Osteoblast (primary cell): ENCODE measurements around the gene C5AR1. TPM values are rescaled to one million over a fixed set of nuclear protein-coding genes. Genes with fewer than 3 reads are reported as not detected.

Experiments used
- DNase-seq: peaks from one replicate; pipeline ENCODE4 v3.0.0; 2011; ENCODE audit warnings: low spot score, mixed read lengths; ENCODE audit not compliant: insufficient read length; ENCODE audit errors: missing footprints
- H2AFZ ChIP-seq: 2 replicates; pipeline ENCODE4 v1.6.0; 2011; ENCODE audit warnings: mild to moderate bottlenecking, low read length
- H3K27ac ChIP-seq: 2 replicates; pipeline ENCODE4 v1.5.1; 2011; ENCODE audit warnings: mild to moderate bottlenecking, low read depth, low read length, moderate library complexity
- H3K27me3 ChIP-seq: 2 replicates; pipeline ENCODE4 v1.6.0; 2012; ENCODE audit warnings: mild to moderate bottlenecking, control low read depth, inconsistent platforms, low read length, moderate library complexity; ENCODE audit not compliant: insufficient read depth
- H3K36me3 ChIP-seq: 2 replicates; pipeline ENCODE4 v1.5.1; 2011; ENCODE audit warnings: mild to moderate bottlenecking, low read length, control low read depth, moderate library complexity; ENCODE audit not compliant: insufficient read depth
- H3K4me1 ChIP-seq: 2 replicates; pipeline ENCODE4 v1.5.1; 2011; ENCODE audit warnings: mild to moderate bottlenecking, low read length, control low read depth, moderate library complexity; ENCODE audit not compliant: insufficient read depth
- H3K4me2 ChIP-seq: 2 replicates; pipeline ENCODE4 v1.6.0; 2011; ENCODE audit warnings: mild to moderate bottlenecking, low read length; ENCODE audit not compliant: insufficient read depth
- H3K4me3 ChIP-seq: fragments of 200-600 bp; sonication (generic); 3 replicates; pipeline ENCODE4 v1.5.1; 2012; ENCODE audit warnings: mild to moderate bottlenecking, low read length, inconsistent platforms; ENCODE audit not compliant: insufficient read depth
- H3K79me2 ChIP-seq: 2 replicates; pipeline ENCODE4 v1.6.0; 2012; ENCODE audit warnings: mild to moderate bottlenecking, low read length, control low read depth, inconsistent platforms; ENCODE audit not compliant: insufficient read depth
- H3K9me3 ChIP-seq: 2 replicates; pipeline ENCODE4 v1.5.1; 2011; ENCODE audit warnings: low read depth, low read length, control low read depth
- H4K20me1 ChIP-seq: 2 replicates; pipeline ENCODE4 v1.6.0; 2012; ENCODE audit warnings: mild to moderate bottlenecking, low read length, control low read depth; ENCODE audit not compliant: insufficient read depth
- CTCF ChIP-seq: IDR thresholded peaks from 2 replicates; pipeline ENCODE4 v1.5.1; 2011; ENCODE audit warnings: mild to moderate bottlenecking, low read depth, low read length, moderate library complexity; ENCODE audit errors: extremely low read depth
- total RNA-seq: library from RNA; depleted of rRNA; stranded (reverse); fragments of >200 nt; gene quantifications from 2 replicates; pipeline ENCODE4 v1.2.3, GENCODE V29; 2012

C5AR1 gene
- total RNA-seq, 1 donor, result 0.72 TPM

DNA sequence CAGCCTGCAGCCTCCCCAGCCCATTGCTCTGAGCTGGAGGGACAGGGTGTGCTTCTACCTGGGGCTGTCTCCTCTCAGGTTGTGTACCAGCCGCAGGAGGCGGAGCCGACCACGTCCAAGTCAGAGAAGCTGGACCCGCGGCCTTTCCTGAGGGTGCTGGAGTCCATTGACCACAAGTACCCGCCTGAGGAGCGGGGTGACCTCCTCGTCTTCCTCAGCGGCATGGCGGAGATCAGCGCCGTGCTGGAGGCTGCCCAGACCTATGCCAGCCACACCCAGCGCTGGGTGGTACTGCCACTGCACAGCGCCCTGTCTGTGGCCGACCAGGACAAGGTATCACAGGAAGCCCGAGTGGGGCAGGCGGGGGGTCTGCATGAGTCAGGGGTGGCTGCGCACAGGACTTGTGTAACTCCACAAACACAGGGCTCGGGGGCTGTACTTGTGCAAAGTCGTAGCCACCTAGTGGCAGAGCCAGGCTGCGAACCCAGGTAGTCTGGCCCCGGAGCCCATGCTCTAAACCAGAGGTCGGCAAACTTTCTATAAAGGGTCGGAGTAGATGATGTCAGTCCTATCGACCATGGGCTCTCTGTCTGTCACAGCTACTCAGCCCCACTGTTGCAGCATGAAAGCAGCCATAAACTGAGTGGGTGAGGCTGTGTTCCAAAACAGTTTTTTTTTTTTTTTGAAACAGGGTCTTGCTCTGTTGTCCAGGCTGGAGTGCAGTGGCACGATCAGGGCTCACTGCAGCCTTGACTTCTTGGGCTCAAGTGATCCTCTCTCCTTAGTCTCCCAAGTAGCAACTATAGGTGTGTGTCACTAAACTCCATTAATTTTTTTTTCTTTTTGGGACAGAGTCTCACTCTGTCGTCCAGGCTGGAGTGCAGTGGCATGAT is 48.4 kb downstream of the C5AR1 start:
- Histone ChIP-seq H3K36me3 (peaks cover 80% of the 10 kb centered on the region), H3K27me3 (no peaks in the 10 kb centered on the region), H3K9me3 (no peaks in the 10 kb centered on the region), H3K79me2 (peaks cover 17% of the 10 kb centered on the region), H2AFZ (no peak overlapping the region), H3K4me1 (no peaks in the 10 kb centered on the region), H3K27ac (no peak overlapping the region), H3K4me2 (no peak overlapping the region), H3K4me3 (no peak overlapping the region), H4K20me1 (peaks cover 3% of the 10 kb centered on the region)
- DNase-seq, result peak; percentile 38
- TF ChIP-seq CTCF, result no peak

DNA sequence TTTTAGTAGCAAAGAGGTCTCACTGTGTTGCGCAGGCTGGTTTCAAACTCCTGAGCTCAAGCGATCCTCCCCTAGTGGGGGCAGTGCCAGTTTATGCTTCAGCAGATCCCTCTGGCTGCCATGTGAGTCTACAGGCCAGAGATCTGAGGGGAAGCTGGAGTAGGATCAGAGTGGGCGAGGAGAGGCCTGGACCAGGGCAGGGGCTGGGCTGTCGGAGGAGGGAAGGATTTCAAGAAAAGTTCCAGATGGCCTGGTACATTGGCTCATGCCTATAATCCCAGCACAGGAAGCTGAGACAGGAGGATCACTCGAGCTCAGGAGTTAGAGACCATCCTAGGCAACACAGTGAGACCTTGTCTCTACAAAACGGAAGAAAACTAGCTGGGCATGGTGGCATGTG is 49.3 kb downstream of the C5AR1 start:
- H4K20me1 ChIP-seq, result peaks cover 3% of the 10 kb centered on the region
- H3K4me1 ChIP-seq, result no peaks in the 10 kb centered on the region
- H3K4me3 ChIP-seq, result no peak overlapping the region
- H3K27me3 ChIP-seq, result no peaks in the 10 kb centered on the region
- no peak for DNase-seq
- H3K79me2 ChIP-seq, result peaks cover 10% of the 10 kb centered on the region
- H2AFZ ChIP-seq, result no peak overlapping the region
- no peak overlapping the region for H3K4me2 ChIP-seq
- no peak for TF ChIP-seq CTCF
- no peaks in the 10 kb centered on the region for H3K9me3 ChIP-seq
- H3K27ac ChIP-seq, result no peak overlapping the region
- peaks cover 76% of the 10 kb centered on the region for H3K36me3 ChIP-seq

DNA sequence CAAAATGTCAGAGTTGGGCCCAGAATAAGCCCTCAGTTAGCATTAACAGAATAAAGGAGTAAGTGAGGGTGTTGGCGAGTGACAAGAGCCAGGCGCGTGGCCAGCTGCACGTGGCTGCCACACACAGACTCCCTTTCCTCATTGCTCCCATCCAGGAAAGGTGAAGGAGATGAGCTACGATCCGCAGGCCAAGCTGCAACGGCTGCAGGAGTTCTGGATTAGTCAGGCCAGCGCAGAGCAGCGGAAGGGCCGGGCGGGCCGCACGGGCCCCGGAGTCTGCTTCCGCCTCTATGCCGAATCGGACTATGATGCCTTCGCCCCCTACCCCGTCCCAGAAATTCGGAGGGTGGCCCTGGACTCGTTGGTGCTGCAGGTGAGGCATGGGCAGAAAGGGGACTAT is 52.7 kb downstream of the C5AR1 start:
- peaks cover 54% of the 10 kb centered on the region for H3K36me3 ChIP-seq

More for the DNA sequence above, 52.7 kb downstream of the C5AR1 start:
- no peak overlapping the region for H3K4me3 ChIP-seq
- no peak overlapping the region for H3K27ac ChIP-seq
- TF ChIP-seq CTCF, result no peak
- H3K4me2 ChIP-seq, result no peak overlapping the region
- peaks cover 2% of the 10 kb centered on the region for H3K79me2 ChIP-seq
- H2AFZ ChIP-seq, result no peak overlapping the region
- peak; percentile 54 for DNase-seq
- no peaks in the 10 kb centered on the region for H3K27me3 ChIP-seq
- no peaks in the 10 kb centered on the region for H3K9me3 ChIP-seq
- H4K20me1 ChIP-seq, result no peaks in the 10 kb centered on the region
- H3K4me1 ChIP-seq, result no peaks in the 10 kb centered on the region
